GM12874 (cell line): ENCODE results near the gene SLC9C2.

ENCODE experiments used
- CTCF ChIP-seq: IDR thresholded peaks from 2 replicates; pipeline ENCODE4 v1.5.1; 2011; ENCODE audit warnings: low read depth, mild to moderate bottlenecking, control low read depth, low read length, moderate library complexity; ENCODE audit not compliant: insufficient read depth

Gene SLC9C2

GRCh38 chr1:173454966-173455524 is 147.8 kb downstream of the SLC9C2 start:
- TF ChIP-seq CTCF, result no peak

- no peak for TF ChIP-seq CTCF
Observed at GRCh38 chr1:173453982-173454381, 148.9 kb downstream of the SLC9C2 start.

GRCh38 chr1:173451981-173452380 is 150.9 kb downstream of the SLC9C2 start:
- no peak for TF ChIP-seq CTCF
